ENCODE results near the gene POLR2C. TPM values are rescaled to one million over a fixed set of nuclear protein-coding genes. Genes with fewer than 3 reads are reported as not detected.

The POLR2C gene
- total and polyA plus RNA-seq, 2 experiments from 2014 or later: 40.0 to 163 TPM

DNA sequence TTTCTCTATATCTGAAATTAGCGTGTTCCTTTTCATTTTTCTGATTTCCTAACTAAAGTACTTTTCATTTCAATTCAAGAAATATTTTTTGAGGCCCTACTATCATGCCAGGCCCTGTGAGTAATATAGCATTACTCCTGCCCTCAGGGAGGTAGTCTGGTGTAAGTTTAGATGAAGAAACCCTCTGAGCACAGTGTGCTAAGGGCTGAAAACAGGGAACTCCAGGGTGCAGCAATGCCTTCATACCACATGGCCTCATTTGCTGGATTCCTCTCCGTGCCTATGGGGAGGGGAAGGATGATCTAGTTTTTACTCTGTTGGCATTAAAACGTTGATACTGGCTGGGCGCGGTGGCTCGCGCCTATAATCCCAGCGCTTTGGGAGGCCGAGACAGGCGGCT is 10.5 kb upstream of the POLR2C start:
- H3K79me2 ChIP-seq (ENCODE audit: insufficient read depth): peaks cover 20% of the 10 kb centered on the region
- H3K9me3 ChIP-seq (ENCODE audit: low read depth): no peaks in the 10 kb centered on the region

DNA sequence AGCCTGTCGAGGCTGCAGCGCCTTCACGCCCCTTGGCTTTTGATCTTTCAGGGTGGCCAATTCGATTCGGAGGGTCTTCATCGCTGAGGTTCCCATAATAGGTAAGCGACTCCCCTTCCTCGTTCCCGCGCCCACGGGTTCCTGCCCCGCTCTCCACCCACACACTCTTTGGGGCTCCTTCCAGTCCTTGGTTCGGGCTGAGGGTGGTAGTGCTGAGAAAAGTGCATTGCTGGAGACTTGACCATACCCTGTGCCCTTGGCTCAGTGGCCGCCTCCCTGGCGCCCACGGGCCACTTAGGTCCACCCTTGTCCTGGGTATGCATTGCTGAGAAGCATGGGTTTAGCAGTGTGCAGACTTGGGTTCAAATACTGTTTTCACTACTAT is 491 bp downstream of the POLR2C start:
- Histone ChIP-seq H3K27ac (peak overlapping the region; percentile 48), H3K79me2 (ENCODE audit: insufficient read depth) (peaks cover 48% of the 10 kb centered on the region), H3F3A (ENCODE audit: insufficient read depth) (peaks cover 23% of the 10 kb centered on the region; the same call in 1 of the 2 replicates), H3K9ac (peak overlapping the region; percentile 85), H3K36me3 (ENCODE audit: low read depth) (peaks cover 26% of the 10 kb centered on the region; the same call in 1 of the 2 replicates), H2AFZ (no peak overlapping the region), H3K9me2 (ENCODE audit: insufficient read depth) (no peaks in the 10 kb centered on the region), H3K4me2 (ENCODE audit: unreplicated experiment) (peak overlapping the region; percentile 92), H3K27me3 (replicated peaks; ENCODE audit: insufficient read depth) (no peaks in the 10 kb centered on the region), H3K9me3 (ENCODE audit: low read depth) (no peaks in the 10 kb centered on the region), H3K4me3 (peak overlapping the region; percentile 83), H3K4me1 (ENCODE audit: insufficient read depth) (peaks cover 12% of the 10 kb centered on the region), H4K20me1 (ENCODE audit: insufficient read depth) (no peaks in the 10 kb centered on the region; the same call in 1 of the 2 replicates)
- in situ Hi-C loops (cut with MboI): no loop called here
- DNase-seq: peak; percentile 65
- TF ChIP-seq EZH2 (IDR thresholded peaks at IDR 0.05; ENCODE audit: insufficient read depth, poor library complexity, severe bottlenecking) (no peak), EZH2phosphoT487 (IDR thresholded peaks at IDR 0.05; ENCODE audit: insufficient read depth, low read depth) (no peak)
- WGBS, 2 experiments (ENCODE audit: low coverage in 1 of 2, low lambda C conversion rate in 2 of 2, missing lambda C conversion rate in 2 of 2): 0 to 3% methylated on average over 10 to 16 of the region's 16 CpGs

More for the DNA sequence above, 10.5 kb upstream of the POLR2C start:
- no peak overlapping the region for H3K27ac ChIP-seq
- no peak overlapping the region for H3K9ac ChIP-seq
- no peaks in the 10 kb centered on the region for H4K20me1 ChIP-seq (ENCODE audit: insufficient read depth)
- no peak overlapping the region for H3K4me2 ChIP-seq (ENCODE audit: unreplicated experiment)
- no peaks in the 10 kb centered on the region for H3K4me1 ChIP-seq (ENCODE audit: insufficient read depth)
- no peak for TF ChIP-seq EZH2 (IDR thresholded peaks at IDR 0.05; ENCODE audit: insufficient read depth, poor library complexity, severe bottlenecking)
- no peak for TF ChIP-seq EZH2phosphoT487 (IDR thresholded peaks at IDR 0.05; ENCODE audit: insufficient read depth, low read depth)
- DNase-seq: no peak
- no peaks in the 10 kb centered on the region for H3K27me3 ChIP-seq (replicated peaks; ENCODE audit: insufficient read depth)
- H2AFZ ChIP-seq: no peak overlapping the region
- no peaks in the 10 kb centered on the region for H3K9me2 ChIP-seq (ENCODE audit: insufficient read depth)
- no peaks in the 10 kb centered on the region for H3F3A ChIP-seq (ENCODE audit: insufficient read depth)
- WGBS, 2 experiments (ENCODE audit: low coverage in 1 of 2, low lambda C conversion rate in 2 of 2, missing lambda C conversion rate in 2 of 2): 93 to 94% methylated on average over 10 of the region's 10 CpGs
- H3K36me3 ChIP-seq (ENCODE audit: low read depth): peaks cover 25% of the 10 kb centered on the region
- no peak overlapping the region for H3K4me3 ChIP-seq
- in situ Hi-C loops (cut with MboI): no loop called here

DNA sequence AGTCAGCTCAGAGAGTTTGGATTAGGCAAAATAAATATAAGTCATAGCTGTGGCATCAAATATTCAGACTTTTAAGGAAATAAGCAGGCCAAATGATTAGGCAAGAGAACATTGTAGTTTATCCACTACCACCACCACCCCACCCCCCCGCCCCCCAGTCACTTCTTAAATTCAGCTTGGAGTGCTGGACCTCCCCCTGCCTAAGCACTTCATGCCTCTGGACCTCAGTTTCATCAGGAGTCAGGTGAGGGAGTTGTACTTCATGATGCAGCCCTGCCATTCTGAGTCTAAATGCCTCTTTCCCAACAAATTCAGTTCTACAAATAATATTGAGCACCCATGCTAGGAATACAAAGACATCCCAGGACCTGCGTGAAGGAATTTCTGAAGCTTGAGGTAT is 2.0 kb downstream of the POLR2C start:
- Histone ChIP-seq H3K9ac (peak overlapping the region; percentile 8; the same call in 1 of the 2 replicates), H3K36me3 (ENCODE audit: low read depth) (peaks cover 34% of the 10 kb centered on the region; the same call in 1 of the 2 replicates)
- in situ Hi-C loops (cut with MboI): no loop called here

DNA sequence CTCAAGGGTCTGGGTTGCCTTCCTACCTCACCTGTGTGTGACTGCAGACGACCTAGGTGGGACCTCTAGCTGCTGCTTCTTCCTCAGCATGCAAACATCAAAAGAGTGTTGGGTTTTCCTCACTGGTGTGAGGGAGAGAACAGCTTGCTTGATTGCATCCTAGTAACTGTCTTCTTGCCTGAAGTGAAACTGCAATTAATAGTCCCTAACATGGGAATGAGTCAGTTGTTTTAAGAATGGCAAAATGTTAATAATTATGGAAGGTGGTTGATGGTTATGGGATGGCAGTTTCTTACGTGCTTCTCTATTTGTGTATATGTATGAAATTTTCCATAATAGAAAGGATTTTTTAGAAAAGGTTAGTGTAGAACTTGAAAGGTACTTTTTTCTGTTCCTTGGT is 5.9 kb downstream of the POLR2C start:
- no peak for TF ChIP-seq EZH2 (IDR thresholded peaks at IDR 0.05; ENCODE audit: insufficient read depth, poor library complexity, severe bottlenecking)
- no peak for TF ChIP-seq EZH2phosphoT487 (IDR thresholded peaks at IDR 0.05; ENCODE audit: insufficient read depth, low read depth)
- H3K36me3 ChIP-seq (ENCODE audit: low read depth): peaks cover 47% of the 10 kb centered on the region
- in situ Hi-C loops (cut with MboI): no loop called here
- no peak overlapping the region for H3K27ac ChIP-seq
- 88 to 91% methylated on average over 2 of the region's 2 CpGs for WGBS, 2 experiments (ENCODE audit: low coverage in 1 of 2, low lambda C conversion rate in 2 of 2, missing lambda C conversion rate in 2 of 2)
- no peaks in the 10 kb centered on the region for H3K9me2 ChIP-seq (ENCODE audit: insufficient read depth)
- H3K27me3 ChIP-seq (replicated peaks; ENCODE audit: insufficient read depth): no peaks in the 10 kb centered on the region
- H3K9me3 ChIP-seq (ENCODE audit: low read depth): no peaks in the 10 kb centered on the region
- no peak for DNase-seq
- peaks cover 51% of the 10 kb centered on the region for H3K79me2 ChIP-seq (ENCODE audit: insufficient read depth)
- H3K4me1 ChIP-seq (ENCODE audit: insufficient read depth): peaks cover 15% of the 10 kb centered on the region
- no peak overlapping the region for H3K9ac ChIP-seq
- no peak overlapping the region for H3K4me3 ChIP-seq
- H3F3A ChIP-seq (ENCODE audit: insufficient read depth): peaks cover 40% of the 10 kb centered on the region
- no peak overlapping the region for H3K4me2 ChIP-seq (ENCODE audit: unreplicated experiment)
- no peaks in the 10 kb centered on the region; the same call in 1 of the 2 replicates for H4K20me1 ChIP-seq (ENCODE audit: insufficient read depth)
- no peak overlapping the region for H2AFZ ChIP-seq

More for the DNA sequence above, 2.0 kb downstream of the POLR2C start:
- DNase-seq: no peak
- WGBS, 2 experiments (ENCODE audit: low coverage in 1 of 2, low lambda C conversion rate in 2 of 2, missing lambda C conversion rate in 2 of 2): 87 to 93% methylated on average over 2 of the region's 2 CpGs
- Histone ChIP-seq H3K4me2 (ENCODE audit: unreplicated experiment) (no peak overlapping the region), H3K4me3 (no peak overlapping the region), H3F3A (ENCODE audit: insufficient read depth) (peaks cover 32% of the 10 kb centered on the region), H3K9me2 (ENCODE audit: insufficient read depth) (no peaks in the 10 kb centered on the region), H3K27me3 (replicated peaks; ENCODE audit: insufficient read depth) (no peaks in the 10 kb centered on the region), H3K9me3 (ENCODE audit: low read depth) (no peaks in the 10 kb centered on the region), H3K4me1 (ENCODE audit: insufficient read depth) (peaks cover 12% of the 10 kb centered on the region), H4K20me1 (ENCODE audit: insufficient read depth) (no peaks in the 10 kb centered on the region; the same call in 1 of the 2 replicates), H2AFZ (no peak overlapping the region), H3K27ac (no peak overlapping the region), H3K79me2 (ENCODE audit: insufficient read depth) (peaks cover 60% of the 10 kb centered on the region)
- TF ChIP-seq EZH2phosphoT487 (IDR thresholded peaks at IDR 0.05; ENCODE audit: insufficient read depth, low read depth) (no peak), EZH2 (IDR thresholded peaks at IDR 0.05; ENCODE audit: insufficient read depth, poor library complexity, severe bottlenecking) (no peak)

Data from GM23248 (cell line).